CD4-positive, CD25-positive, alpha-beta regulatory T cell (primary cell): ENCODE measurements around the gene SMYD5. TPM values are rescaled to one million over a fixed set of nuclear protein-coding genes. Genes with fewer than 3 reads are reported as not detected.

Source experiments
- ATAC-seq, 2 donors: fragments of 150-1000 bp; cut with Tn5 transposase; one replicate each; pipeline ENCODE4 v1.10.0; 2021; ENCODE audit warnings: low read depth in 2 of 2, moderate number of reproducible peaks in 2 of 2, moderate library complexity in 1 of 2
- DNase-seq, 3 donors: peaks; one replicate each; pipeline versions ENCODE4 v3.0.0 to v3.0.0-alpha.2; 2012 to 2022; ENCODE audit warnings: mixed read lengths in 1 of 3
- H3K27ac ChIP-seq: one replicate; pipeline ENCODE4 v1.7.0; 2013; ENCODE audit warnings: mild to moderate bottlenecking, low read length; ENCODE audit not compliant: insufficient read depth, poor library complexity, severe bottlenecking
- H3K27me3 ChIP-seq: one replicate; pipeline ENCODE4 v1.7.0; 2013; ENCODE audit warnings: low read length; ENCODE audit not compliant: control insufficient read depth, insufficient read depth
- H3K36me3 ChIP-seq: one replicate; pipeline ENCODE4 v1.7.0; 2013; ENCODE audit warnings: mild to moderate bottlenecking, low read length, moderate library complexity; ENCODE audit not compliant: control insufficient read depth, insufficient read depth
- H3K4me1 ChIP-seq: 2 replicates; pipeline ENCODE4 v1.7.0; 2013; ENCODE audit warnings: mild to moderate bottlenecking, low read length; ENCODE audit not compliant: insufficient read depth, control insufficient read depth, poor library complexity, severe bottlenecking
- H3K4me3 ChIP-seq: one replicate; pipeline ENCODE4 v1.7.0; 2013; ENCODE audit warnings: low read depth, mild to moderate bottlenecking, low read length, moderate library complexity
- H3K9me3 ChIP-seq, 2 experiments: 1 replicate in 1 of 2; 2 replicates in 1 of 2; pipeline ENCODE4 v1.7.0; 2013; ENCODE audit warnings: low read length in 2 of 2, mild to moderate bottlenecking in 1 of 2, moderate library complexity in 1 of 2; ENCODE audit not compliant: control insufficient read depth in 2 of 2
- H3K27ac Mint-ChIP-seq, 3 donors: one replicate each; pipeline ENCODE4 v1.8.0; 2020 to 2022; ENCODE audit warnings: mild to moderate bottlenecking in 3 of 3, mixed read lengths in 3 of 3, moderate library complexity in 2 of 3
- H3K27me3 Mint-ChIP-seq: one replicate; pipeline ENCODE4 v1.8.0; 2022; ENCODE audit warnings: mild to moderate bottlenecking, mixed read lengths
- H3K36me3 Mint-ChIP-seq: one replicate; pipeline ENCODE4 v1.8.0; 2020; ENCODE audit warnings: mixed read lengths
- H3K4me1 Mint-ChIP-seq, 4 donors: one replicate each; pipeline ENCODE4 v1.8.0; 2020 to 2022; ENCODE audit warnings: mixed read lengths in 4 of 4, mild to moderate bottlenecking in 1 of 4
- H3K4me3 Mint-ChIP-seq, 4 donors: one replicate each; pipeline ENCODE4 v1.8.0; 2020 to 2022; ENCODE audit warnings: mild to moderate bottlenecking in 4 of 4, mixed read lengths in 4 of 4, moderate library complexity in 3 of 4
- H3K9me3 Mint-ChIP-seq, 7 donors: one replicate each; pipeline ENCODE4 v1.8.0; 2020 to 2022; ENCODE audit warnings: mixed read lengths in 7 of 7, mild to moderate bottlenecking in 3 of 7, moderate library complexity in 2 of 7
- polyA plus RNA-seq, 4 donors: library from polyadenylated mRNA; unstranded; fragments of 300-500 nt; fragmentation: Illumina TruSeq; gene quantifications; one replicate each; pipeline ENCODE4 v1.2.3, GENCODE V29; 2021
- total RNA-seq: library from RNA; stranded (reverse); gene quantifications from one replicate; pipeline ENCODE4 v1.2.3, GENCODE V29; 2022

SMYD5 gene
- total and polyA plus RNA-seq, 5 donors from 2014 or later: 13.8 to 30.3 (median 18.5) TPM

GRCh38 chr2:73244580-73244979 lies 30.5 kb downstream of the SMYD5 start:
- Histone ChIP-seq H3K4me1 (no peaks in the 10 kb centered on the region), H3K9me3 (no peaks in the 10 kb centered on the region), H3K36me3 (peaks cover 89% of the 10 kb centered on the region), H3K27ac (no peak overlapping the region), H3K27me3 (no peaks in the 10 kb centered on the region), H3K4me3 (no peak overlapping the region)
- H3K4me1 Mint-ChIP-seq: peaks cover 1 to 10% (median 7%) of the 10 kb centered on the region in 4 donors
- H3K9me3 Mint-ChIP-seq: no peaks in the 10 kb centered on the region
- DNase-seq (no peak), ATAC-seq (no peak)
- H3K27me3 Mint-ChIP-seq: no peaks in the 10 kb centered on the region
- no peak overlapping the region for H3K4me3 Mint-ChIP-seq
- H3K36me3 Mint-ChIP-seq: peaks cover 30% of the 10 kb centered on the region
- H3K27ac Mint-ChIP-seq: no peak overlapping the region

- H3K27me3 ChIP-seq: no peaks in the 10 kb centered on the region
- H3K36me3 ChIP-seq: peaks cover 92% of the 10 kb centered on the region
- no peaks in the 10 kb centered on the region for H3K9me3 ChIP-seq
- Mint-ChIP-seq H3K36me3 (peaks cover 45% of the 10 kb centered on the region), H3K27ac (no peak overlapping the region), H3K9me3 (no peaks in the 10 kb centered on the region), H3K4me3 (no peak overlapping the region), H3K4me1 (peaks cover 0 to 10% (median 6%) of the 10 kb centered on the region in 4 donors), H3K27me3 (no peaks in the 10 kb centered on the region)
- ATAC-seq (no peak), DNase-seq (no peak)
- no peaks in the 10 kb centered on the region for H3K4me1 ChIP-seq
- H3K4me3 ChIP-seq: no peak overlapping the region
- no peak overlapping the region for H3K27ac ChIP-seq
Observed at GRCh38 chr2:73246850-73247249, 32.8 kb downstream of the SMYD5 start.

GRCh38 chr2:73249636-73250035 lies 35.6 kb downstream of the SMYD5 start:
- Mint-ChIP-seq H3K4me1 (peaks cover 0 to 10% (median under 1%) of the 10 kb centered on the region in 4 donors), H3K27me3 (no peaks in the 10 kb centered on the region), H3K27ac (no peak overlapping the region), H3K9me3 (no peaks in the 10 kb centered on the region), H3K36me3 (peaks cover 40% of the 10 kb centered on the region), H3K4me3 (no peak overlapping the region)
- H3K27ac ChIP-seq: no peak overlapping the region
- peaks cover 95% of the 10 kb centered on the region for H3K36me3 ChIP-seq
- H3K4me1 ChIP-seq: no peaks in the 10 kb centered on the region
- H3K27me3 ChIP-seq: no peaks in the 10 kb centered on the region
- ATAC-seq (no peak), DNase-seq (no peak)
- no peaks in the 10 kb centered on the region for H3K9me3 ChIP-seq
- no peak overlapping the region for H3K4me3 ChIP-seq

GRCh38 chr2:73250872-73251846 lies 37.1 kb downstream of the SMYD5 start:
- no peak overlapping the region for H3K27ac Mint-ChIP-seq
- Histone ChIP-seq H3K27ac (no peak overlapping the region), H3K27me3 (no peaks in the 10 kb centered on the region), H3K4me1 (no peaks in the 10 kb centered on the region), H3K9me3 (no peaks in the 10 kb centered on the region), H3K36me3 (peaks cover 80% of the 10 kb centered on the region), H3K4me3 (no peak overlapping the region)
- peaks cover 33% of the 10 kb centered on the region for H3K36me3 Mint-ChIP-seq
- H3K9me3 Mint-ChIP-seq: no peaks in the 10 kb centered on the region
- no peak overlapping the region for H3K4me3 Mint-ChIP-seq
- DNase-seq (no peak), ATAC-seq (no peak)
- peaks cover 0 to 4% (median 0%) of the 10 kb centered on the region in 4 donors for H3K4me1 Mint-ChIP-seq
- H3K27me3 Mint-ChIP-seq: no peaks in the 10 kb centered on the region

GRCh38 chr2:73252238-73253027 lies 38.4 kb downstream of the SMYD5 start:
- no peaks in the 10 kb centered on the region for H3K9me3 Mint-ChIP-seq
- no peak overlapping the region for H3K27ac ChIP-seq
- no peaks in the 10 kb centered on the region for H3K27me3 ChIP-seq
- H3K4me1 Mint-ChIP-seq: peaks cover 0 to 4% (median 0%) of the 10 kb centered on the region in 4 donors
- no peaks in the 10 kb centered on the region for H3K4me1 ChIP-seq
- no peak for DNase-seq
- no peaks in the 10 kb centered on the region for H3K9me3 ChIP-seq
- peaks cover 22% of the 10 kb centered on the region for H3K36me3 Mint-ChIP-seq
- no peak overlapping the region for H3K27ac Mint-ChIP-seq
- no peaks in the 10 kb centered on the region for H3K27me3 Mint-ChIP-seq
- no peak overlapping the region for H3K4me3 ChIP-seq
- ATAC-seq: no peak
- H3K4me3 Mint-ChIP-seq: no peak overlapping the region
- peaks cover 67% of the 10 kb centered on the region for H3K36me3 ChIP-seq

- H3K36me3 Mint-ChIP-seq: peaks cover 22% of the 10 kb centered on the region
Observed at GRCh38 chr2:73253400-73253799, 39.4 kb downstream of the SMYD5 start.

GRCh38 chr2:73253901-73254300 lies 39.9 kb downstream of the SMYD5 start:
- Mint-ChIP-seq H3K9me3 (no peaks in the 10 kb centered on the region), H3K4me1 (peaks cover 0 to 7% (median 0%) of the 10 kb centered on the region in 4 donors), H3K27me3 (no peaks in the 10 kb centered on the region), H3K27ac (peak overlapping the region in 1 of 3 donors; percentile 15), H3K4me3 (no peak overlapping the region), H3K36me3 (peaks cover 18% of the 10 kb centered on the region)
- ATAC-seq (no peak), DNase-seq (no peak)
- Histone ChIP-seq H3K9me3 (no peaks in the 10 kb centered on the region), H3K36me3 (peaks cover 53% of the 10 kb centered on the region), H3K27ac (no peak overlapping the region), H3K4me3 (no peak overlapping the region), H3K4me1 (peaks cover 6% of the 10 kb centered on the region), H3K27me3 (no peaks in the 10 kb centered on the region)

More at GRCh38 chr2:73253400-73253799, 39.4 kb downstream of the SMYD5 start:
- no peak overlapping the region for H3K4me3 Mint-ChIP-seq
- Histone ChIP-seq H3K9me3 (no peaks in the 10 kb centered on the region), H3K36me3 (peaks cover 58% of the 10 kb centered on the region), H3K27ac (no peak overlapping the region), H3K27me3 (no peaks in the 10 kb centered on the region), H3K4me3 (no peak overlapping the region), H3K4me1 (peaks cover 6% of the 10 kb centered on the region)
- ATAC-seq (no peak), DNase-seq (no peak)
- H3K27me3 Mint-ChIP-seq: no peaks in the 10 kb centered on the region
- no peaks in the 10 kb centered on the region for H3K9me3 Mint-ChIP-seq
- H3K4me1 Mint-ChIP-seq: peaks cover 0 to 7% (median 0%) of the 10 kb centered on the region in 4 donors
- H3K27ac Mint-ChIP-seq: peak overlapping the region in 1 of 3 donors; percentile 43
